ENCODE data around the gene PITPNM2. TPM values are rescaled to one million over a fixed set of nuclear protein-coding genes. Genes with fewer than 3 reads are reported as not detected.

PITPNM2 gene
- total and polyA plus RNA-seq, 11 donors = 12.0 to 28.5 (median 20.7) TPM

DNA sequence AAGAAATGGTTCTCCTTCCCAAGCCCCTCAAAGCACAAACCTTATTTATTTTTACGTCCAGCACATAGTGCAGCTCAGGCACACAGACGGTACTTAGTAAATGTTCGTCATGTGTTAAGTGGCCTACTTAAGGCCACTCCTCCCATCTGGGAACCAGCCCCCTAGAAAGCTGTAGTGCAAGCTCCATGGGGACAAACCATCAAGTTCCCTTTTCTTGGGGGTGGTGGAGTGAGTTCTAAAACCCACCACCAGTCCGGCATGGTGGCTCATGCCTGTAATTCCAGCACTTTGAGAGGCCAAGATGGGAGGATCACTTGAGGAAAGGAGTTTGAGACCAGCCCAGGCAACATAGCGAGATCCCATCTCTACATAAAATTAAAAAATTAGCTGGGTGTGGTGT, 49.4 kb downstream of the PITPNM2 start:
- 57 to 80% (median 71%) methylated on average over 5 of the region's 5 CpGs for WGBS, 4 donors
- peak in 2 of 4 donors; percentile 44 to 47 for ATAC-seq
- peaks cover 20 to 91% (median 69%) of the 10 kb centered on the region in 12 donors for H3K4me1 ChIP-seq
- H3K27me3 ChIP-seq = no peaks in the 10 kb centered on the region
- no peak overlapping the region for H3K4me3 ChIP-seq
- H3K27ac ChIP-seq = peak overlapping the region in 10 of 12 donors; percentile 7 to 90 (median 64)
- H3K36me3 ChIP-seq = no peaks in the 10 kb centered on the region
- H3K9me3 ChIP-seq = no peaks in the 10 kb centered on the region
- intact Hi-C loops (cut with DNase I) = loop anchor here in 1 of 10 donors (5.0 kb wide), 1 partner anchor 46 kb away; no protein-coding TSS in a partner anchor
- peak in 1 of 5 donors; percentile 12 for DNase-seq
- TF ChIP-seq POLR2A (IDR thresholded peaks at IDR 0.05) = no peak
- TF ChIP-seq, protein P1, sequence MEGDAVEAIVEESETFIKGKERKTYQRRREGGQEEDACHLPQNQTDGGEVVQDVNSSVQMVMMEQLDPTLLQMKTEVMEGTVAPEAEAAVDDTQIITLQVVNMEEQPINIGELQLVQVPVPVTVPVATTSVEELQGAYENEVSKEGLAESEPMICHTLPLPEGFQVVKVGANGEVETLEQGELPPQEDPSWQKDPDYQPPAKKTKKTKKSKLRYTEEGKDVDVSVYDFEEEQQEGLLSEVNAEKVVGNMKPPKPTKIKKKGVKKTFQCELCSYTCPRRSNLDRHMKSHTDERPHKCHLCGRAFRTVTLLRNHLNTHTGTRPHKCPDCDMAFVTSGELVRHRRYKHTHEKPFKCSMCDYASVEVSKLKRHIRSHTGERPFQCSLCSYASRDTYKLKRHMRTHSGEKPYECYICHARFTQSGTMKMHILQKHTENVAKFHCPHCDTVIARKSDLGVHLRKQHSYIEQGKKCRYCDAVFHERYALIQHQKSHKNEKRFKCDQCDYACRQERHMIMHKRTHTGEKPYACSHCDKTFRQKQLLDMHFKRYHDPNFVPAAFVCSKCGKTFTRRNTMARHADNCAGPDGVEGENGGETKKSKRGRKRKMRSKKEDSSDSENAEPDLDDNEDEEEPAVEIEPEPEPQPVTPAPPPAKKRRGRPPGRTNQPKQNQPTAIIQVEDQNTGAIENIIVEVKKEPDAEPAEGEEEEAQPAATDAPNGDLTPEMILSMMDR (IDR thresholded peaks at IDR 0.05) = no peak

Other genes starting within 250 kb of the PITPNM2 start
- gene ABCB9, start 184.6 kb downstream of the PITPNM2 start, total RNA-seq = 1 to 10 TPM; 3.1 to 8.6 (median 4.7) TPM
- 1 to 10 TPM; 3.1 to 3.3 TPM for gene ABCB9, start 184.6 kb downstream of the PITPNM2 start, polyA plus RNA-seq
- 10 to 100 TPM in 6 of 9 donors, 1 to 10 TPM in 3; 4.4 to 17.0 (median 12.7) TPM for gene OGFOD2, start 175.8 kb downstream of the PITPNM2 start, total RNA-seq
- gene OGFOD2, start 175.8 kb downstream of the PITPNM2 start, polyA plus RNA-seq = 10 to 100 TPM; 12.7 to 19.7 TPM
- gene ARL6IP4, start 170.4 kb downstream of the PITPNM2 start, total RNA-seq = 100 to 1,000 TPM; 123 to 236 (median 140) TPM
- 100 to 1,000 TPM; 186 to 325 TPM for gene ARL6IP4, start 170.4 kb downstream of the PITPNM2 start, polyA plus RNA-seq
- gene MPHOSPH9, start 82.1 kb upstream of the PITPNM2 start, total RNA-seq = 10 to 100 TPM; 17.7 to 32.3 (median 23.4) TPM
- 1 to 10 TPM; 6.0 to 7.1 TPM for gene MPHOSPH9, start 82.1 kb upstream of the PITPNM2 start, polyA plus RNA-seq
- 10 to 100 TPM in 6 of 9 donors, 1 to 10 TPM in 3; 7.9 to 13.3 (median 11.3) TPM for gene MTRFR, start 82.3 kb upstream of the PITPNM2 start, total RNA-seq
- gene MTRFR, start 82.3 kb upstream of the PITPNM2 start, polyA plus RNA-seq = 10 to 100 TPM; 12.4 to 16.0 TPM
- gene CDK2AP1, start 120.8 kb upstream of the PITPNM2 start, total RNA-seq = 10 to 100 TPM; 56.8 to 96.6 (median 81.9) TPM
- 100 to 1,000 TPM in 1 of 2 donors, 10 to 100 TPM in 1; 81.7 to 186 TPM for gene CDK2AP1, start 120.8 kb upstream of the PITPNM2 start, polyA plus RNA-seq
- gene SBNO1, start 213.8 kb upstream of the PITPNM2 start, total RNA-seq = 10 to 100 TPM; 17.2 to 33.8 (median 27.9) TPM
- gene SBNO1, start 213.8 kb upstream of the PITPNM2 start, polyA plus RNA-seq = 10 to 100 TPM in 1 of 2 donors, 1 to 10 TPM in 1; 6.3 to 12.3 TPM
- 10 to 100 TPM; 26.8 to 37.7 (median 28.7) TPM for gene KMT5A, start 233.0 kb upstream of the PITPNM2 start, total RNA-seq
- 10 to 100 TPM; 14.3 to 30.6 TPM for gene KMT5A, start 233.0 kb upstream of the PITPNM2 start, polyA plus RNA-seq